Right lobe of liver (tissue), 4 donors: ENCODE results near the gene RNF186.

Experiments used
- CTCF ChIP-seq, 4 donors: fragments of 200-600 bp in 3 of 4; fragments of 450-650 bp in 1 of 4; IDR thresholded peaks; one replicate each; pipeline versions ENCODE4 v1.5.1 to v1.8.0; 2016 to 2022; ENCODE audit warnings: antibody characterized with exemption in 4 of 4, mild to moderate bottlenecking in 2 of 4
- POLR2A ChIP-seq: fragments of 450-650 bp; IDR thresholded peaks from one replicate; pipeline ENCODE4 v1.6.1; 2017; ENCODE audit warnings: antibody characterized with exemption, mild to moderate bottlenecking
- donor health status: DM: no; HTN: no; CAD: no.
- donor health status: DM: no; HTN: no; CAD: no.
- donor health status: DM: no; HTN: yes; CAD: no.

GRCh38 chr1:19858893-19859292, 43.8 kb upstream of the RNF186 start:
- no peak for TF ChIP-seq CTCF (IDR thresholded peaks at IDR 0.05)
- no peak for TF ChIP-seq POLR2A
